ENCODE data around the gene MST1.

Gene MST1

DNA sequence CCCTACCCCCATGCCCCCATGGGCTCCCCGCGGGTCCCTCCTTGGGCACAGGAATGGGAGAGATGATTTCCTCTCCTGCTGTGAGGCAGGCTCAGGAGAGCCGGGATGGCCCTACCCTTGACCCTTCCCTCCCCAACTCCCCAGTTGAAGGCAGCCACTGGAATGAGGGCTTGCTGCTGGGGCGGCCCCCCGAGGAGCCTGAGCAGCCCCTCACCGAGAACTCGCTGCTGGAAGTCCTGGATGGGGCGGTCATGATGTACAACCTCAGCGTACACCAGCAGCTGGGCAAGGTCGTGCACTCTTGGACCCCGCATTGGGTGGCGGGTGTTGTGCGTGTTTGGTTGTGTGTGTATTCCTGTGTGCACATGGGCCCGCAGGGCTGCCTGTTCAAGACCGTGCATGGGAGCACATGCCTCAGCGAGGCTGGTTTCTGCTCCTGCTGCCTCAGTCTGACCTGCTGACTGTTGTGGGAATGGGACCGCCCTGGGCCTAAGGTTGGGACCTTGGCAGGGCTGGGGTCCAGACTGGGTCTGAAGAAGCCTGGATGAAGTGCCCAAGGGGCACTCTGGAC, 16.2 kb upstream of the MST1 start:
- TF ChIP-seq, protein P1, sequence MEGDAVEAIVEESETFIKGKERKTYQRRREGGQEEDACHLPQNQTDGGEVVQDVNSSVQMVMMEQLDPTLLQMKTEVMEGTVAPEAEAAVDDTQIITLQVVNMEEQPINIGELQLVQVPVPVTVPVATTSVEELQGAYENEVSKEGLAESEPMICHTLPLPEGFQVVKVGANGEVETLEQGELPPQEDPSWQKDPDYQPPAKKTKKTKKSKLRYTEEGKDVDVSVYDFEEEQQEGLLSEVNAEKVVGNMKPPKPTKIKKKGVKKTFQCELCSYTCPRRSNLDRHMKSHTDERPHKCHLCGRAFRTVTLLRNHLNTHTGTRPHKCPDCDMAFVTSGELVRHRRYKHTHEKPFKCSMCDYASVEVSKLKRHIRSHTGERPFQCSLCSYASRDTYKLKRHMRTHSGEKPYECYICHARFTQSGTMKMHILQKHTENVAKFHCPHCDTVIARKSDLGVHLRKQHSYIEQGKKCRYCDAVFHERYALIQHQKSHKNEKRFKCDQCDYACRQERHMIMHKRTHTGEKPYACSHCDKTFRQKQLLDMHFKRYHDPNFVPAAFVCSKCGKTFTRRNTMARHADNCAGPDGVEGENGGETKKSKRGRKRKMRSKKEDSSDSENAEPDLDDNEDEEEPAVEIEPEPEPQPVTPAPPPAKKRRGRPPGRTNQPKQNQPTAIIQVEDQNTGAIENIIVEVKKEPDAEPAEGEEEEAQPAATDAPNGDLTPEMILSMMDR (IDR thresholded peaks at IDR 0.05): no peak
- no peaks in the 10 kb centered on the region for H3K27me3 Mint-ChIP-seq (ENCODE audit: low read depth, poor library complexity)
- DNase-seq: no peak
- H3K27ac Mint-ChIP-seq: no peak overlapping the region
- peaks cover 4% of the 10 kb centered on the region for H3K36me3 Mint-ChIP-seq (ENCODE audit: low read depth)
- H3K4me3 Mint-ChIP-seq: no peak overlapping the region
- H3K9me3 Mint-ChIP-seq: no peaks in the 10 kb centered on the region
- H3K4me1 Mint-ChIP-seq: peaks cover 10% of the 10 kb centered on the region

DNA sequence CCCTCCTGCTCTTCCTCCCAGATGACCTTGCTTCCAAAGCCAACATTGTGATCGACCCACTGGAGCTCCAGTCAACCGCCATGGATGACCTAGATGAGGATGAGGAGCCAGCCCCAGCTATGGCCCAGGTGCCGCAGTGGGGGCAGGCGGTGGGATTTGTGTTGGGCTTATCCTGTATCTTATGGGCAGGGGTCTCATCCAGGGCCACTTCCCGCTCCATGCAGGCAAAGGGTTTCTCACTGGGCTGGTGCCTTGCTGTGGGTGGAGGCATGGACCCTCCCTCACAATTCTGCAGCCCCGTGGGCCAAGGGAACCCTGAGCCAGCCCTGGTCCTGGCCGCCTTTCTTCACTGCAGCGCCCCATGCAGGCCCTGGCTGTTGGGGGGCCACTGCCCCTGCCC, 15.4 kb upstream of the MST1 start:
- H3K36me3 Mint-ChIP-seq (ENCODE audit: low read depth): peaks cover 4% of the 10 kb centered on the region
- TF ChIP-seq, protein P1 (IDR thresholded peaks at IDR 0.05): no peak
- no peak overlapping the region for H3K4me3 Mint-ChIP-seq
- H3K4me1 Mint-ChIP-seq: peaks cover 10% of the 10 kb centered on the region
- no peaks in the 10 kb centered on the region for H3K27me3 Mint-ChIP-seq (ENCODE audit: low read depth, poor library complexity)
- DNase-seq: no peak
- no peak overlapping the region for H3K27ac Mint-ChIP-seq
- H3K9me3 Mint-ChIP-seq: no peaks in the 10 kb centered on the region

DNA sequence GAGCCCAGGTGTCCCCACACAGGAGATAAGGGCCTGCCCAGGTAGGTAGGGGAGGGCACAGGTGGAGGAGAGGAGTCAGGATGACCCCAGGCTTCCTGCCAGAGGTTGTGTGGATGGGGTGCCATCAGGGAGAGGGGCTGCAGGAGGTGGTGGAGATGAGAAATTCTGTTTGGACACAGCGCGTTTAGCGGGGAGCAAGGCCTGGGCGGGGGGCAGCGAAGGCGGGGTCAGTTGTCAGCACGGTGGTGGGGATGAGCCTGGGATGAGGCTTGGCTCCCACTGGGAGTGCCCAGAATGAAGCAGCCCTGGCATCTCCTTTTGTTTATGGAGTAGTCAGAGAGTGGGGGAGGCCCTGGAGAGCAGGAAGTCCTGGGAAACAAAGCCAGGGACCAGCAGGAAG, 14.7 kb upstream of the MST1 start:
- H3K9me3 Mint-ChIP-seq: no peaks in the 10 kb centered on the region
- TF ChIP-seq, protein P1 (IDR thresholded peaks at IDR 0.05): no peak
- H3K4me3 Mint-ChIP-seq: no peak overlapping the region
- peaks cover 10% of the 10 kb centered on the region for H3K4me1 Mint-ChIP-seq
- no peaks in the 10 kb centered on the region for H3K27me3 Mint-ChIP-seq (ENCODE audit: low read depth, poor library complexity)
- peaks cover 4% of the 10 kb centered on the region for H3K36me3 Mint-ChIP-seq (ENCODE audit: low read depth)
- H3K27ac Mint-ChIP-seq: no peak overlapping the region
- DNase-seq: no peak

DNA sequence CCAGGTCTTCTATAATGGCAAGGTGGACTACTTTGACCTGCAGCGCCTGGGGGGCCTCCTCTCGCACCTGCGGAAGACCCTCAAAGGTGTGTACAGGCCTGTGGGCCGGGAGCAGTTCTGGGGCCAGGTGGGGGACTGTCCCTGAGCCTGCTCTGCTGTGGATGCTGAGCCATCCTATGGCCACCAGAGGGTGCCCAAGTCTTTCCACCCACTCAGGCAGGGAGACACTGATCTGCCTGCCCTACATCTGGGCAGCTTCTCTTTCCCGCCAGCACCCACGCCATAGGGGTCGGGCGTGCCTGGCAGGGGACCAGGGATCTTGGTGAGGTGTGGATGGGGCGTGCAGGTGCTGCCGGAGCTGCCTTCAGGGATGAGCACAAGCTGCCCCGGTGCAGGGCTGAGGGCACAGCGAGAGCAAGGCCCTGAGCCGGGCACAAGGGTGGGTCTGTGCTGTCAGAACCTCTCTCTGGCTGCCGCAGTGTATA, 14.2 kb upstream of the MST1 start:
- TF ChIP-seq, protein P1 (IDR thresholded peaks at IDR 0.05): peak; percentile 85
- no peak overlapping the region for H3K27ac Mint-ChIP-seq
- no peaks in the 10 kb centered on the region for H3K27me3 Mint-ChIP-seq (ENCODE audit: low read depth, poor library complexity)
- H3K4me1 Mint-ChIP-seq: peaks cover 10% of the 10 kb centered on the region
- H3K9me3 Mint-ChIP-seq: no peaks in the 10 kb centered on the region
- peaks cover 3% of the 10 kb centered on the region for H3K36me3 Mint-ChIP-seq (ENCODE audit: low read depth)
- H3K4me3 Mint-ChIP-seq: no peak overlapping the region
- peak; percentile 67 for DNase-seq

DNA sequence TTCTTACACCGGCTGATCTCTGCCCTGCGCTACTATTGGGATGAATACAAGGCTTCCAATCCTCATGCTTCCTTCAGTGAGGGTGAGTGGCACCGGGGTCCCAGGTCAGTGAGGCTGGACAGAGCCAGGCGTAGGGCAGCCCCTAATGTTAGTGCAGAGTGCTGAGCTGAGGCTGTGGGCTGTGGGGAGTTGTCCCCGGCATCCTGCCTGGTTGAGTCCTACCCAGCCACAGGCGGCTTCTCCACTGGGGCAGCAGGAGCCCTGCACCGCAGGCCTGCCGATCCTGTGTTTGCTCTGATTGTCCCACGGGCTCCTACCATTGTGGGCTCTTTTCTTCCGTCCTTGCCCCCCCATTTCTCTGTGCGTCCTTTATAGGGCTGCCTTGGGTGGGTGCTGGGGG, 13.4 kb upstream of the MST1 start:
- H3K27me3 Mint-ChIP-seq (ENCODE audit: low read depth, poor library complexity): no peaks in the 10 kb centered on the region
- TF ChIP-seq, protein P1 (IDR thresholded peaks at IDR 0.05): no peak
- H3K4me1 Mint-ChIP-seq: peaks cover 8% of the 10 kb centered on the region
- no peaks in the 10 kb centered on the region for H3K9me3 Mint-ChIP-seq
- DNase-seq: no peak
- no peak overlapping the region for H3K4me3 Mint-ChIP-seq
- no peaks in the 10 kb centered on the region for H3K36me3 Mint-ChIP-seq (ENCODE audit: low read depth)
- no peak overlapping the region for H3K27ac Mint-ChIP-seq

DNA sequence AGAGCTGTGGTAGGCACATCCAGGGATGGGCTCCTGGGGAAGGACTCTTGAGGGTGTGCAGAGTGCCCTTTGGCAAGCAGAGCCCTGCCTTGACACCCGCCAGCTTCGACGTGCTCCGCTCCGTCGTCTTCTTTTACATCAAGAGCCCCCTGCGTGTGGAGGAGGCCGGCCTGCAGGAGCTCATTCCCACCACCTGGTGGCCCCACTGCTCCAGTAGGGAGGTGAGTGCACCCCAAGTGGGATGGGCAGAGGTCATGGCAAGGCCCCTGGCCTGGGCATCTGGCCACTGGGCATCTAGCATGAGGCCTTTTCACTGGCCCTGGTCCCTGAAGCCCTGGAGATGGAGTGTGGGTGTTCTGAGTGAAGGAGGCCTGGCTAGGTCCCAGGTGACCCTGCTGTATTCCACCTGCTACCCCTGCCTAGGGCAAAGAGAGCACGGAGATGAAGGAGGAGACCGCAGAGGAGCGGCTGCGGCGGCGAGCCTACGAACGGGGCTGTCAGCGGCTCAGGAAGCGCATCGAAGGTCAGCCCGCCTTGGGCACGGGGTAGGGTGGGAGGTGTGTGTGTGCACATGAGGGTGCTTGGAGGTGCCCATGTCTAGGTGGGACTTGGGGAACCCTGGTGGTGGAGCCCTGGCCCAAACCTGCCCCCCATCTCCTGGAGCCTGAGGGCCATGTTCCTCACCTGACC, 12.3 kb upstream of the MST1 start:
- TF ChIP-seq, protein P1 (IDR thresholded peaks at IDR 0.05): peak; percentile 48
- Mint-ChIP-seq H3K9me3 (no peaks in the 10 kb centered on the region), H3K36me3 (ENCODE audit: low read depth) (no peaks in the 10 kb centered on the region), H3K27me3 (ENCODE audit: low read depth, poor library complexity) (no peaks in the 10 kb centered on the region), H3K27ac (no peak overlapping the region), H3K4me1 (no peaks in the 10 kb centered on the region), H3K4me3 (no peak overlapping the region)
- peak; percentile 43 for DNase-seq
